ENCODE results near the gene GLIS1. TPM values are rescaled to one million over a fixed set of nuclear protein-coding genes. Genes with fewer than 3 reads are reported as not detected.

GLIS1 gene
- polyA plus RNA-seq, 1 donor (not counting 4 experiments of a cell fraction or from before 2014, with no cell fraction given) = not detected

DNA sequence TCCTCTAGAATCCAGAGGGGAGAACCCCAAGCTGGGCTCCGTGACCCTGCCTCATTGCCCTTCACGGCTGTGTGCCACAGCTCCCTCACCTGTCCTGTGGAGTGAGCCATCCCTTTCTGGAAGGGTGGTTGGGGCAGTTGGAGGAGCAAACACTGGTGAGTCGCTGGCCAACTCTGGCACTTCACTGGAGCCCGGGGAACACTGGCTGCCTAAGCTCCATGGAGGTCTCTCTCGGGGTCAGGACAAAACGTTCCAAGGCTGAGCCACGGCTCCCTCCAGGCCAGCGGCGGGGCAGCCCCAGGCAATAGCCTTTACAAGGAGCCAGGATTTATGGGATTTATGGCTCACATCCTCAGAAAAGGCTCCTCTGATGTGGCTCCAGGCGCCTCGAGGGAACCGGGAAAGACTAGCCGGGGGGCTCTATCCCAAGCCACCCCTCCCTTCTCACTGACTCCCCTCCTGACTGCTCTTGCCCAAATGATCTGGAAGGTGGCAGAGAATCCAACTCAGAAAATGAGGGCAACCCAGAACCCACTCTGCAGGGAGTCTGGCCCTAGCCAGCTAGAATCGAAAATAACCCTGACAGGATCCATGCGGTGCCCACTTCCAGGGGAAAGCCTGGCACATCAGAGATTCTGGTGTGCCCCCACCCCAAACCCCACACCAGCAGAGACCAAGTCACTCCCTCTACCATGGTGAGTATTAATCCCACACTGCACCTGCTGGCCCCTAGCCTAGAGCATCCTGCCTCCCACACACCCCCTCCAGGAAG, 75.2 kb downstream of the GLIS1 start:
- H3K27me3 ChIP-seq (ENCODE audit: control insufficient read depth, extremely low read depth, insufficient read depth, low read length) = peaks cover 23% of the 10 kb centered on the region
- H3K36me3 ChIP-seq (ENCODE audit: control insufficient read depth in 2 of 2, extremely low read depth in 1 of 2, insufficient read depth in 2 of 2, low read length in 2 of 2) = no peaks in the 10 kb centered on the region
- FAIRE-seq (no peak), DNase-seq (ENCODE audit: low read depth, low spot score) (no peak)
- TF ChIP-seq, protein P1, sequence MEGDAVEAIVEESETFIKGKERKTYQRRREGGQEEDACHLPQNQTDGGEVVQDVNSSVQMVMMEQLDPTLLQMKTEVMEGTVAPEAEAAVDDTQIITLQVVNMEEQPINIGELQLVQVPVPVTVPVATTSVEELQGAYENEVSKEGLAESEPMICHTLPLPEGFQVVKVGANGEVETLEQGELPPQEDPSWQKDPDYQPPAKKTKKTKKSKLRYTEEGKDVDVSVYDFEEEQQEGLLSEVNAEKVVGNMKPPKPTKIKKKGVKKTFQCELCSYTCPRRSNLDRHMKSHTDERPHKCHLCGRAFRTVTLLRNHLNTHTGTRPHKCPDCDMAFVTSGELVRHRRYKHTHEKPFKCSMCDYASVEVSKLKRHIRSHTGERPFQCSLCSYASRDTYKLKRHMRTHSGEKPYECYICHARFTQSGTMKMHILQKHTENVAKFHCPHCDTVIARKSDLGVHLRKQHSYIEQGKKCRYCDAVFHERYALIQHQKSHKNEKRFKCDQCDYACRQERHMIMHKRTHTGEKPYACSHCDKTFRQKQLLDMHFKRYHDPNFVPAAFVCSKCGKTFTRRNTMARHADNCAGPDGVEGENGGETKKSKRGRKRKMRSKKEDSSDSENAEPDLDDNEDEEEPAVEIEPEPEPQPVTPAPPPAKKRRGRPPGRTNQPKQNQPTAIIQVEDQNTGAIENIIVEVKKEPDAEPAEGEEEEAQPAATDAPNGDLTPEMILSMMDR (optimal IDR thresholded peaks at IDR 0.05 in 1 of 3, IDR thresholded peaks at IDR 0.05 in 1 of 3, conservative IDR thresholded peaks at IDR 0.05 in 1 of 3; ENCODE audit: extremely low read depth in 1 of 3, insufficient read depth in 2 of 3, low read length in 3 of 3) = peak in 1 of 3 experiments; percentile 3
- no peak for TF ChIP-seq EZH2 (IDR thresholded peaks at IDR 0.05; ENCODE audit: low read length)
- H4K20me1 ChIP-seq (ENCODE audit: control insufficient read depth, extremely low read depth, insufficient read depth, low read length) = no peaks in the 10 kb centered on the region
- no peak overlapping the region for H3K9ac ChIP-seq (ENCODE audit: control insufficient read depth, extremely low read depth, insufficient read depth, low read length)
- H3K4me3 ChIP-seq (ENCODE audit: control insufficient read depth in 2 of 3, extremely low read depth in 1 of 3, insufficient read depth in 2 of 3, low read depth in 1 of 3, low read length in 3 of 3) = no peak overlapping the region
- no peak overlapping the region for H3K27ac ChIP-seq (ENCODE audit: control insufficient read depth, insufficient read depth, low read length)
- H3K9me1 ChIP-seq (ENCODE audit: control insufficient read depth, extremely low read depth, insufficient read depth, low read length) = no peaks in the 10 kb centered on the region
- no peak overlapping the region for H3K4me2 ChIP-seq (ENCODE audit: control insufficient read depth, extremely low read depth, insufficient read depth, low read depth, low read length)
- no peaks in the 10 kb centered on the region for H3K79me2 ChIP-seq (ENCODE audit: control insufficient read depth, insufficient read depth, low read length)
- no peaks in the 10 kb centered on the region for H3K4me1 ChIP-seq (ENCODE audit: control insufficient read depth, extremely low read depth, insufficient read depth, low read length)
- dilution Hi-C loops (cut with MboI; ENCODE audit: extremely low pct_ligation_motif_present, low sequenced_read_pairs) = no loop called here
- H2AFZ ChIP-seq (ENCODE audit: control insufficient read depth, low read length) = no peak overlapping the region
- H3K9me3 ChIP-seq (ENCODE audit: control insufficient read depth, low read depth, low read length) = no peaks in the 10 kb centered on the region

DNA sequence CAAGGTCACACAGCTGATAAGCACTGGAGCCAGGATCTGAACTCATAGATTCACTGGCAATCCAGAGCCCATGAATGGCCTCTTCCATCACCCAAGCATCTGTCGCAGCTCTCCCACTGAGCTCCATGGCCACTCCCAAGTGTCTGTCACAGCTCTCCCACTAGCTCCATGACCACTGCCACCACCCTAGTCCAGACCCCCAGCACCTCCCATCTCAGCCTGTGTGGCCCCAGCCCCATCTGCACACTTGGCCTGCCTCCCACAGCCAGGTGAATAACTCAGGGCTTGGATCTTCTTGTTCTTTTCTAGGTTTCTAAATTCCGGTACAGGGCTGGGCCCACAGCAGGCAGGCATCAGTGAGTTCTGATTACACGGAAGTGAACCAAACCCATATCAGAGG, 76.0 kb downstream of the GLIS1 start:
- peaks cover 24% of the 10 kb centered on the region for H3K27me3 ChIP-seq (ENCODE audit: control insufficient read depth, extremely low read depth, insufficient read depth, low read length)
- H3K27ac ChIP-seq (ENCODE audit: control insufficient read depth, insufficient read depth, low read length) = no peak overlapping the region
- no peak for DNase-seq (ENCODE audit: low read depth, low spot score)
- dilution Hi-C loops (cut with MboI; ENCODE audit: extremely low pct_ligation_motif_present, low sequenced_read_pairs) = no loop called here
- H3K9me3 ChIP-seq (ENCODE audit: control insufficient read depth, low read depth, low read length) = no peaks in the 10 kb centered on the region
- no peaks in the 10 kb centered on the region for H4K20me1 ChIP-seq (ENCODE audit: control insufficient read depth, extremely low read depth, insufficient read depth, low read length)
- H3K9me1 ChIP-seq (ENCODE audit: control insufficient read depth, extremely low read depth, insufficient read depth, low read length) = no peaks in the 10 kb centered on the region
- no peaks in the 10 kb centered on the region for H3K4me1 ChIP-seq (ENCODE audit: control insufficient read depth, extremely low read depth, insufficient read depth, low read length)
- TF ChIP-seq EZH2 (IDR thresholded peaks at IDR 0.05; ENCODE audit: low read length) = no peak
- TF ChIP-seq, protein P1 (optimal IDR thresholded peaks at IDR 0.05 in 1 of 3, IDR thresholded peaks at IDR 0.05 in 1 of 3, conservative IDR thresholded peaks at IDR 0.05 in 1 of 3; ENCODE audit: extremely low read depth in 1 of 3, insufficient read depth in 2 of 3, low read length in 3 of 3) = no peak
- H3K4me2 ChIP-seq (ENCODE audit: control insufficient read depth, extremely low read depth, insufficient read depth, low read depth, low read length) = no peak overlapping the region
- H3K9ac ChIP-seq (ENCODE audit: control insufficient read depth, extremely low read depth, insufficient read depth, low read length) = no peak overlapping the region
- FAIRE-seq = no peak
- H2AFZ ChIP-seq (ENCODE audit: control insufficient read depth, low read length) = no peak overlapping the region
- H3K79me2 ChIP-seq (ENCODE audit: control insufficient read depth, insufficient read depth, low read length) = no peaks in the 10 kb centered on the region
- no peaks in the 10 kb centered on the region for H3K36me3 ChIP-seq (ENCODE audit: control insufficient read depth in 2 of 2, extremely low read depth in 1 of 2, insufficient read depth in 2 of 2, low read length in 2 of 2)
- no peak overlapping the region for H3K4me3 ChIP-seq (ENCODE audit: control insufficient read depth in 2 of 3, extremely low read depth in 1 of 3, insufficient read depth in 2 of 3, low read depth in 1 of 3, low read length in 3 of 3)

Data from keratinocyte (primary cell).